ENCODE results near the gene LAMA1. TPM values are rescaled to one million over a fixed set of nuclear protein-coding genes. Genes with fewer than 3 reads are reported as not detected.

The LAMA1 gene
- total and polyA plus RNA-seq, 7 experiments from 2014 or later = not detected

DNA sequence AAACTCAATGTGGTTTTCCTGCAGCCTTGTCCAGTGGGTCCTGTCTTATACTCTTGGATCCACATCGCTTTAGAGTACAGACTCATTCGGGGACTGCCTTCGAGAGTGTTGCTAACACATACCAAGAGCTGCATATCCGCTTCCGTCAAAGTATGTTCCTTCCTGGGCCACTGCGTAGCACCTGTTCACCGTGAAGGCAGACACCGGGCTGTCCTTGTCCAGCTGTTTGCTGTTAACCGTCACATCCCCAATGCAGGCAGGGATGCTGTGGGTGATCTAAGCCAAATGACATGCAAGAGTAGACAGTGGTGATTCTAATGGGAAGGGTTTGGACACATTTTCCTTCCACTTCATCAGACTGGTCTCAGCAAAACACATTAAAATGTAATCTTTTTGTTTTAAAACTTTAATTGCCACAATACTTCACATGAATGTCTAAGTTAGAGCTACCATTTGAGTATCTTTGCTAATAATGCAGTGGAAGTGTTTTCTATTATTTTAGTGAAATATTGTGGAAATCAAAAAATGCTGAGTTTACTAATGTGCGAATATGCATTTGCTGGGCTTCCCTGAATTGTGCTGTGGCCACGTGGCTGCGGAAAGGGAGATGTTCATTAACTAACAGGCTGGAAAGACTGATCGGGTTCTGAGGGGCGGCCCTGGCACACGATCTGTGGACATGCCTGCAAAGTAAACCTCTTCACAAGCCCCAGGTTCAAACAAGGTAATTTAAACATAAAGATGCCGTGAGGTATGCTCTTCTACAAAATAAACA lies 169.1 kb downstream of the LAMA1 start:
- Mint-ChIP-seq H3K27me3 (peaks cover 0 to 3% (median 0%) of the 10 kb centered on the region in 5 donors), H3K4me3 (no peak overlapping the region), H3K9me3 (peaks cover 0 to 7% (median 2%) of the 10 kb centered on the region in 11 donors), H3K27ac (no peak overlapping the region), H3K36me3 (peaks cover 0 to 4% (median 0%) of the 10 kb centered on the region in 5 donors), H3K4me1 (no peaks in the 10 kb centered on the region)
- POLR2A ChIA-PET = no interaction called here
- CTCF ChIA-PET = no interaction called here
- intact Hi-C loops (cut with micrococcal nuclease) = no loop called here
- H3K9me3 ChIP-seq (ENCODE audit: control insufficient read depth in 2 of 3, low read length in 3 of 3) = no peaks in the 10 kb centered on the region
- no peak overlapping the region for H3K4me3 ChIP-seq (ENCODE audit: low read length)
- no peaks in the 10 kb centered on the region for H3K4me1 ChIP-seq (ENCODE audit: control insufficient read depth in 2 of 2, insufficient read depth in 2 of 2, low read length in 2 of 2)
- ATAC-seq = no peak
- no peaks in the 10 kb centered on the region for H3K36me3 ChIP-seq (ENCODE audit: control insufficient read depth in 2 of 3, insufficient read depth in 3 of 3, low read length in 3 of 3)
- H3K27ac ChIP-seq (ENCODE audit: low read depth, low read length) = no peak overlapping the region
- no peak for DNase-seq
- H3K27me3 ChIP-seq (ENCODE audit: control insufficient read depth in 2 of 2, insufficient read depth in 2 of 2, low read length in 2 of 2) = no peaks in the 10 kb centered on the region

DNA sequence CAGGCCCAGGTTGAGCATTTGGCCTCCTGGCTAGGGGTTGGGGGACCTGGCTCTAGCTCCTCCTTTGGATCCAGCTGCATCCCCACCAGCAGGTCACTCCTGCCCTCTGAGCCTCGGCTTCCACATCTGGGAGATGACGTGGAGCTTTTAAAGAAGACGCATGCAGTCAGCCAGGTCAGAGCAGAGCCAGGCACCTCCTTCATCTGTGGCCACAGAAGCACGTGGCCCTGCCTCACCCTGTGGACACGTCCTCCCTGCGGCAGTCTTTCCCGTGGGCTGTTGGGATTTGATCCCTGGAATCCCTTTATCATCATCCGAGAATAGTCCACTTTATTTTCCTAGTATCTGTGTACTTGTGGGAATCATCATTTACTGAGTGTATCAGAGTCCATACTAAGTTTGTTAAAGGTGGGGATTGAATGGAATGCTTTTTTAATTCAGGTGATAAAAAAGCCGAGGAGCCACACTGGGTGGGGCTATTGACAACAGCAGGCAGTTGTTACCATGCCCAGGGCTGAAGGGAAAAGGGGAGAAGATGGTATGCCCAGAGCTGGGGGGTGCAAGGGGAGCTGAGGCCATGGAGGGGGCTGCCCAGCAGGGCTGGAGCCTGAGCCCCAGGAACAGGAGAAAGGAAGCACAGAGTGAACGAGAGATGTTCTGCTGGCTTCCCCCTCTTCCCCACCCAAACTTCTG lies 170.1 kb downstream of the LAMA1 start:
- H3K4me1 Mint-ChIP-seq = no peaks in the 10 kb centered on the region

DNA sequence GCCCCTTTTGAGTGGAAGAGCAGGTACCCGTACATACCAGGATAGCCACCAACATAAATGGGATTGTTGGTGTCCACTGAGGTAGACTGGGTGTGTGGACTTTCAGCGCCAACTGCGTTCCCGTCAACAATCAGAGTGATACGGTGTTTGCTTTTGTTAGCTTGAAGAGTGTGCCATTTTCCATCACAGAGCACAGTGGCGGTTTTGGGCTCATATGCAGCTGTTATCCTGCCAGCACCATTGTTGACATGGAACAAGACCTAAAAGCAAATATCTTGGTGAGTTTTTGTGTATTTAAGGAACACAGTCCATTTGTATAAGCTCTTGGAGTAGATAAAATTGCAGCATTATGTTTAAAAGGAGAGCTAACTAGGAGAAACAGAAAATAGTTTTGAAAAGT lies 174.5 kb downstream of the LAMA1 start:
- Mint-ChIP-seq H3K36me3 (no peaks in the 10 kb centered on the region), H3K4me3 (no peak overlapping the region), H3K4me1 (no peaks in the 10 kb centered on the region), H3K27ac (no peak overlapping the region), H3K27me3 (peaks cover 0 to 6% (median 3%) of the 10 kb centered on the region in 5 donors), H3K9me3 (peaks cover 0 to 4% (median 0%) of the 10 kb centered on the region in 11 donors)
- no peaks in the 10 kb centered on the region for H3K9me3 ChIP-seq (ENCODE audit: control insufficient read depth in 2 of 3, low read length in 3 of 3)
- H3K36me3 ChIP-seq (ENCODE audit: control insufficient read depth in 2 of 3, insufficient read depth in 3 of 3, low read length in 3 of 3) = no peaks in the 10 kb centered on the region
- H3K4me1 ChIP-seq (ENCODE audit: control insufficient read depth in 2 of 2, insufficient read depth in 2 of 2, low read length in 2 of 2) = no peaks in the 10 kb centered on the region
- ChIA-PET CTCF (no interaction called here), POLR2A (no interaction called here)
- ATAC-seq = no peak
- no peak for DNase-seq
- no peaks in the 10 kb centered on the region for H3K27me3 ChIP-seq (ENCODE audit: control insufficient read depth in 2 of 2, insufficient read depth in 2 of 2, low read length in 2 of 2)
- intact Hi-C loops (cut with micrococcal nuclease) = no loop called here
- H3K4me3 ChIP-seq (ENCODE audit: low read length) = no peak overlapping the region
- H3K27ac ChIP-seq (ENCODE audit: low read depth, low read length) = no peak overlapping the region

More for the DNA sequence above, 170.1 kb downstream of the LAMA1 start:
- POLR2A ChIA-PET = no interaction called here
- ATAC-seq = no peak
- CTCF ChIA-PET = no interaction called here
- intact Hi-C loops (cut with micrococcal nuclease) = no loop called here
- no peak for DNase-seq
- no peak overlapping the region for H3K4me3 Mint-ChIP-seq
- H3K4me1 ChIP-seq (ENCODE audit: control insufficient read depth in 2 of 2, insufficient read depth in 2 of 2, low read length in 2 of 2) = no peaks in the 10 kb centered on the region
- H3K27ac Mint-ChIP-seq = no peak overlapping the region
- peaks cover 0 to 6% (median 2%) of the 10 kb centered on the region in 11 donors for H3K9me3 Mint-ChIP-seq
- no peaks in the 10 kb centered on the region for H3K9me3 ChIP-seq (ENCODE audit: control insufficient read depth in 2 of 3, low read length in 3 of 3)
- no peaks in the 10 kb centered on the region for H3K27me3 ChIP-seq (ENCODE audit: control insufficient read depth in 2 of 2, insufficient read depth in 2 of 2, low read length in 2 of 2)
- peaks cover 0 to 3% (median 0%) of the 10 kb centered on the region in 5 donors for H3K27me3 Mint-ChIP-seq
- H3K4me3 ChIP-seq (ENCODE audit: low read length) = no peak overlapping the region
- peaks cover 0 to 4% (median 0%) of the 10 kb centered on the region in 5 donors for H3K36me3 Mint-ChIP-seq
- no peaks in the 10 kb centered on the region for H3K36me3 ChIP-seq (ENCODE audit: control insufficient read depth in 2 of 3, insufficient read depth in 3 of 3, low read length in 3 of 3)
- no peak overlapping the region for H3K27ac ChIP-seq (ENCODE audit: low read depth, low read length)

DNA sequence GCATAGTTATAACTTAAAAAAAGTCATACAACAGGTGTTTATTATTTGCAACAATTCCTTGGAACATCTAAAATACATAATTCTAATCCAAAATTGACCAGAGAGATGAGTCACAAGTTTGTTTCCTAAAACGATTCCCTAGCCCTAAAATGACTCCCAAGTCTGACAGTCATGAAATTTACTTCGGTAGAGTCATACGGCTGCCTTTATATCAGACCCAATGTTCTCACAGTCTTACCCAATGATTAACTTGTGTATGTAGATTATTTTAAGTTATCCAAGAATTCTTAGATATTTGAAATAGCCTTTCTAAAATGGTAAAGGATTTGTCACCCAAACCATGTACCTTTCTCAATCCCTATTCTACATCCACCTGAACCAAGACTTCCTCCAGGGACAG lies 174.9 kb downstream of the LAMA1 start:
- Histone ChIP-seq H3K9me3 (ENCODE audit: control insufficient read depth in 2 of 3, low read length in 3 of 3) (no peaks in the 10 kb centered on the region), H3K27ac (ENCODE audit: low read depth, low read length) (no peak overlapping the region), H3K36me3 (ENCODE audit: control insufficient read depth in 2 of 3, insufficient read depth in 3 of 3, low read length in 3 of 3) (no peaks in the 10 kb centered on the region), H3K4me3 (ENCODE audit: low read length) (no peak overlapping the region), H3K27me3 (ENCODE audit: control insufficient read depth in 2 of 2, insufficient read depth in 2 of 2, low read length in 2 of 2) (no peaks in the 10 kb centered on the region), H3K4me1 (ENCODE audit: control insufficient read depth in 2 of 2, insufficient read depth in 2 of 2, low read length in 2 of 2) (no peaks in the 10 kb centered on the region)
- peaks cover 0 to 10% (median 4%) of the 10 kb centered on the region in 5 donors for H3K27me3 Mint-ChIP-seq
- ChIA-PET POLR2A (no interaction called here), CTCF (no interaction called here)
- intact Hi-C loops (cut with micrococcal nuclease) = no loop called here
- H3K9me3 Mint-ChIP-seq = peaks cover 0 to 4% (median 0%) of the 10 kb centered on the region in 11 donors
- DNase-seq (no peak), ATAC-seq (no peak)
- H3K27ac Mint-ChIP-seq = no peak overlapping the region
- H3K4me1 Mint-ChIP-seq = peaks cover 0 to 2% (median 0%) of the 10 kb centered on the region in 7 donors
- H3K36me3 Mint-ChIP-seq = no peaks in the 10 kb centered on the region
- H3K4me3 Mint-ChIP-seq = no peak overlapping the region

DNA sequence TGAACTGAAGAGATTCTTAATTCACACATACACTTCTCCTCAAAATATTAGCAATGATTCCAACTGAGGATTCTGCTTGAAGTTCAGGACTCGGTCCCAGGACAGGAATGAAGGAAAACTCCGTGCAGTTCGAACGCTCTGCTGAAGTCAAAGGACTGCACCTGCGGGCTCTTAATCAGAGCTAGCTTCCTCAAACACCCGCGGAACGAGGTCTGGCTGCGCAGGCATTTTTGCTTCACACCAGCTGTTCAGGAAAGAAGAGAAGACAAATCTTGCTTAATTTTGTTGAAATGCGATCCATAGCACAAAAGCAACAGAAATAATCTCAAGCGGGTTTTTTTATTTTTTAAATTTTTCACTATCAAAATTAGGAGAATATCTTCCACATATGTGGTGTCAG lies 175.6 kb downstream of the LAMA1 start:
- Histone ChIP-seq H3K9me3 (ENCODE audit: control insufficient read depth in 2 of 3, low read length in 3 of 3) (no peaks in the 10 kb centered on the region), H3K27me3 (ENCODE audit: control insufficient read depth in 2 of 2, insufficient read depth in 2 of 2, low read length in 2 of 2) (no peaks in the 10 kb centered on the region), H3K4me3 (ENCODE audit: low read length) (no peak overlapping the region), H3K36me3 (ENCODE audit: control insufficient read depth in 2 of 3, insufficient read depth in 3 of 3, low read length in 3 of 3) (no peaks in the 10 kb centered on the region), H3K4me1 (ENCODE audit: control insufficient read depth in 2 of 2, insufficient read depth in 2 of 2, low read length in 2 of 2) (no peaks in the 10 kb centered on the region), H3K27ac (ENCODE audit: low read depth, low read length) (no peak overlapping the region)
- intact Hi-C loops (cut with micrococcal nuclease) = no loop called here
- Mint-ChIP-seq H3K27ac (no peak overlapping the region), H3K36me3 (no peaks in the 10 kb centered on the region), H3K4me3 (no peak overlapping the region), H3K4me1 (peaks cover 0 to 2% (median 0%) of the 10 kb centered on the region in 7 donors), H3K9me3 (peaks cover 0 to 4% (median 0%) of the 10 kb centered on the region in 11 donors), H3K27me3 (peaks cover 0 to 11% (median 5%) of the 10 kb centered on the region in 5 donors)
- no peak for DNase-seq
- ATAC-seq = no peak
- ChIA-PET CTCF (no interaction called here), POLR2A (no interaction called here)

DNA sequence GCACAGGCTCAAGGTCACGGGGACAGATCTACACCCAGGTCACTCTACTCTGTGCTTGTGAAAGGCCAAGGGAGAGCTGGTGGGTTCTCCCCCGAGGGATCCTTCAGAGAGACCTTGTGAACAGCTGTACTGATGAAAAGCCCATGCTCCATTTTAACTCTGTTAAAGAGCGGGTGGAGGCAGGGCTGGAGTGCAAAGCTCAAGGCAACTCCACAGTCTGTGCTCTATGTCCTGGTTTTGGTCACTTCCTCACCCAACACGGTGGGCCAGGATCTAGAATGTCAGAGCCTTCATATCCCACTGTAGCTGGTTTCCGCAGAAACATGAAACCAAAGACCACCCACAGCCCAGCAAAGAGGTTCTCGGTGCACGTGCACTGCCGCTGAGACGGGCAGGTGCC lies 177.1 kb downstream of the LAMA1 start:
- ATAC-seq = no peak
- POLR2A ChIA-PET = no interaction called here
- peaks cover 0 to 2% (median 0%) of the 10 kb centered on the region in 7 donors for H3K4me1 Mint-ChIP-seq
- Histone ChIP-seq H3K27me3 (ENCODE audit: control insufficient read depth in 2 of 2, insufficient read depth in 2 of 2, low read length in 2 of 2) (no peaks in the 10 kb centered on the region), H3K4me1 (ENCODE audit: control insufficient read depth in 2 of 2, insufficient read depth in 2 of 2, low read length in 2 of 2) (no peaks in the 10 kb centered on the region), H3K9me3 (ENCODE audit: control insufficient read depth in 2 of 3, low read length in 3 of 3) (no peaks in the 10 kb centered on the region), H3K27ac (ENCODE audit: low read depth, low read length) (no peak overlapping the region), H3K4me3 (ENCODE audit: low read length) (no peak overlapping the region), H3K36me3 (ENCODE audit: control insufficient read depth in 2 of 3, insufficient read depth in 3 of 3, low read length in 3 of 3) (no peaks in the 10 kb centered on the region)
- no peak overlapping the region for H3K4me3 Mint-ChIP-seq
- peaks cover 0 to 7% (median 0%) of the 10 kb centered on the region in 11 donors for H3K9me3 Mint-ChIP-seq
- DNase-seq = no peak
- H3K27ac Mint-ChIP-seq = no peak overlapping the region
- CTCF ChIA-PET = no interaction called here
- intact Hi-C loops (cut with micrococcal nuclease) = no loop called here
- peaks cover 0 to 15% (median 11%) of the 10 kb centered on the region in 5 donors for H3K27me3 Mint-ChIP-seq
- H3K36me3 Mint-ChIP-seq = no peaks in the 10 kb centered on the region

Data from naive thymus-derived CD4-positive, alpha-beta T cell (primary cell).